ENCODE data around the gene CAB39. TPM values are rescaled to one million over a fixed set of nuclear protein-coding genes. Genes with fewer than 3 reads are reported as not detected.
A peak's percentile ranks its signal among the peaks of the same experiment; 100 is the strongest.
"Not testable (repeated sequence)": the region's sequence is repeated elsewhere in the genome, so short reads cannot be mapped to it uniquely, and the experiment has no call there.

The CAB39 gene
- total and polyA plus RNA-seq, 2 experiments from 2014 or later = 18.7 to 67.5 TPM

DNA sequence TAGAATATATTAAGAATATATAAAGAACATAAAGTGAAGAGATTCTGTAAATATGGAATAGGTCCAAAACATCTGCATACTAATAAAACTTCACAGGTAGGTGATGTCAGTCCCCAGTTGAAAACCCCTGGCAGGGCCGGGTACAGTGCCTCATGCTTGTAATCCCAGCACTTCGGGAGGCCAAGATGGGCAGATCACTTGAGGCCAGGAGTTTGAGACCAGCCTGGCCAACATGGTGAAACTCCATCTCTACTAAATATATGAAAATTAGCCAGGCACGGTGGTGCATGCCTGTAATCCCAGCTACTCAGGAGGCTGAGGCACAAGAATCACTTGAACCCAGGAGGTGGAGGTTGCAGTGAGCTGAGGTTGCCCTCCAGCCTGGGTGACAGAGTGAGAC lies 13.9 kb upstream of the CAB39 start:
- not testable (repeated sequence) for H3K4me1 Mint-ChIP-seq; ATAC-seq; H3F3A ChIP-seq (replicated peaks; ENCODE audit: low read depth); H4K20me1 ChIP-seq (replicated peaks; ENCODE audit: insufficient read depth); H3K27me3 ChIP-seq (ENCODE audit: insufficient read depth); H3K27ac ChIP-seq (ENCODE audit: low read depth); H3K4me2 ChIP-seq; H3K4me1 ChIP-seq (ENCODE audit: insufficient read depth); H3K27me3 Mint-ChIP-seq (ENCODE audit: insufficient read depth, low read depth, poor library complexity); H3K9me3 Mint-ChIP-seq; H3K27ac Mint-ChIP-seq; H3K4me3 Mint-ChIP-seq; H3K79me2 ChIP-seq (replicated peaks; ENCODE audit: insufficient read depth); H3K36me3 ChIP-seq (ENCODE audit: insufficient read depth); H3K4me3 ChIP-seq; H3K9me2 ChIP-seq (ENCODE audit: insufficient read depth); H2AFZ ChIP-seq; DNase-seq (ENCODE audit: low spot score); H3K36me3 Mint-ChIP-seq (ENCODE audit: low read depth)

DNA sequence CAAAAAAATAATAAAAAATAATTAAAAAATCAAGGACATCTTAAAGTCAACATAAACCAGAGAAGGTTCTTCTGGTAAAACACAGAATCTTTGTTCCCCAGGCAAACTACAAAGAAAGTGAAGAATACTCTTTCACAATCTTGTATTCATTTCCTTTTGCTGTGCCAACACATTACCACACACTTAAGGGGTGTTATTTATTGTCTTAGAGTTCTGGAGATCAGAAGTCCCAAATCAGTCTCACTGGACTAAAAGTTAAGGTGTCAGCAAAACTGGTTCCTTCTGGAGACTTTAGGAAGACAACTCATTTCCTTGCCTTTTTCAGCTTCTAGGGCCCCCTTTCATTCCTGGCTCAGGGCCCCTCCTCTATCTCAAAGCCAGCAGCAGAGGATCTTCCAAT lies 12.2 kb upstream of the CAB39 start:
- H3K9me2 ChIP-seq (ENCODE audit: insufficient read depth) = no peaks in the 10 kb centered on the region
- H2AFZ ChIP-seq = peak overlapping the region; percentile 78; the same call in 1 of the 2 replicates
- Mint-ChIP-seq H3K27me3 (ENCODE audit: insufficient read depth, low read depth, poor library complexity) (no peaks in the 10 kb centered on the region), H3K4me1 (peaks cover 4% of the 10 kb centered on the region; the same call in 2 of the 3 replicates), H3K36me3 (ENCODE audit: low read depth) (no peaks in the 10 kb centered on the region), H3K9me3 (no peaks in the 10 kb centered on the region), H3K4me3 (no peak overlapping the region), H3K27ac (no peak overlapping the region)
- H3K4me2 ChIP-seq = no peak overlapping the region
- ATAC-seq = no peak
- no peaks in the 10 kb centered on the region for H3K79me2 ChIP-seq (replicated peaks; ENCODE audit: insufficient read depth)
- TF ChIP-seq EZH2 (IDR thresholded peaks at IDR 0.05; ENCODE audit: low read depth, unreplicated experiment) (no peak), JUNB (IDR thresholded peaks at IDR 0.05; ENCODE audit: unreplicated experiment) (no peak), ZNF114 (CRISPR knock-in tag; IDR thresholded peaks at IDR 0.05) (no peak), EZH2phosphoT487 (IDR thresholded peaks at IDR 0.05; ENCODE audit: unreplicated experiment) (no peak), NANOG (IDR thresholded peaks at IDR 0.05; ENCODE audit: borderline replicate concordance) (no peak)
- TF ChIP-seq, protein P1, sequence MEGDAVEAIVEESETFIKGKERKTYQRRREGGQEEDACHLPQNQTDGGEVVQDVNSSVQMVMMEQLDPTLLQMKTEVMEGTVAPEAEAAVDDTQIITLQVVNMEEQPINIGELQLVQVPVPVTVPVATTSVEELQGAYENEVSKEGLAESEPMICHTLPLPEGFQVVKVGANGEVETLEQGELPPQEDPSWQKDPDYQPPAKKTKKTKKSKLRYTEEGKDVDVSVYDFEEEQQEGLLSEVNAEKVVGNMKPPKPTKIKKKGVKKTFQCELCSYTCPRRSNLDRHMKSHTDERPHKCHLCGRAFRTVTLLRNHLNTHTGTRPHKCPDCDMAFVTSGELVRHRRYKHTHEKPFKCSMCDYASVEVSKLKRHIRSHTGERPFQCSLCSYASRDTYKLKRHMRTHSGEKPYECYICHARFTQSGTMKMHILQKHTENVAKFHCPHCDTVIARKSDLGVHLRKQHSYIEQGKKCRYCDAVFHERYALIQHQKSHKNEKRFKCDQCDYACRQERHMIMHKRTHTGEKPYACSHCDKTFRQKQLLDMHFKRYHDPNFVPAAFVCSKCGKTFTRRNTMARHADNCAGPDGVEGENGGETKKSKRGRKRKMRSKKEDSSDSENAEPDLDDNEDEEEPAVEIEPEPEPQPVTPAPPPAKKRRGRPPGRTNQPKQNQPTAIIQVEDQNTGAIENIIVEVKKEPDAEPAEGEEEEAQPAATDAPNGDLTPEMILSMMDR (conservative IDR thresholded peaks at IDR 0.05; ENCODE audit: low read depth in 2 of 2) = no peak
- TF ChIP-seq, protein P2, sequence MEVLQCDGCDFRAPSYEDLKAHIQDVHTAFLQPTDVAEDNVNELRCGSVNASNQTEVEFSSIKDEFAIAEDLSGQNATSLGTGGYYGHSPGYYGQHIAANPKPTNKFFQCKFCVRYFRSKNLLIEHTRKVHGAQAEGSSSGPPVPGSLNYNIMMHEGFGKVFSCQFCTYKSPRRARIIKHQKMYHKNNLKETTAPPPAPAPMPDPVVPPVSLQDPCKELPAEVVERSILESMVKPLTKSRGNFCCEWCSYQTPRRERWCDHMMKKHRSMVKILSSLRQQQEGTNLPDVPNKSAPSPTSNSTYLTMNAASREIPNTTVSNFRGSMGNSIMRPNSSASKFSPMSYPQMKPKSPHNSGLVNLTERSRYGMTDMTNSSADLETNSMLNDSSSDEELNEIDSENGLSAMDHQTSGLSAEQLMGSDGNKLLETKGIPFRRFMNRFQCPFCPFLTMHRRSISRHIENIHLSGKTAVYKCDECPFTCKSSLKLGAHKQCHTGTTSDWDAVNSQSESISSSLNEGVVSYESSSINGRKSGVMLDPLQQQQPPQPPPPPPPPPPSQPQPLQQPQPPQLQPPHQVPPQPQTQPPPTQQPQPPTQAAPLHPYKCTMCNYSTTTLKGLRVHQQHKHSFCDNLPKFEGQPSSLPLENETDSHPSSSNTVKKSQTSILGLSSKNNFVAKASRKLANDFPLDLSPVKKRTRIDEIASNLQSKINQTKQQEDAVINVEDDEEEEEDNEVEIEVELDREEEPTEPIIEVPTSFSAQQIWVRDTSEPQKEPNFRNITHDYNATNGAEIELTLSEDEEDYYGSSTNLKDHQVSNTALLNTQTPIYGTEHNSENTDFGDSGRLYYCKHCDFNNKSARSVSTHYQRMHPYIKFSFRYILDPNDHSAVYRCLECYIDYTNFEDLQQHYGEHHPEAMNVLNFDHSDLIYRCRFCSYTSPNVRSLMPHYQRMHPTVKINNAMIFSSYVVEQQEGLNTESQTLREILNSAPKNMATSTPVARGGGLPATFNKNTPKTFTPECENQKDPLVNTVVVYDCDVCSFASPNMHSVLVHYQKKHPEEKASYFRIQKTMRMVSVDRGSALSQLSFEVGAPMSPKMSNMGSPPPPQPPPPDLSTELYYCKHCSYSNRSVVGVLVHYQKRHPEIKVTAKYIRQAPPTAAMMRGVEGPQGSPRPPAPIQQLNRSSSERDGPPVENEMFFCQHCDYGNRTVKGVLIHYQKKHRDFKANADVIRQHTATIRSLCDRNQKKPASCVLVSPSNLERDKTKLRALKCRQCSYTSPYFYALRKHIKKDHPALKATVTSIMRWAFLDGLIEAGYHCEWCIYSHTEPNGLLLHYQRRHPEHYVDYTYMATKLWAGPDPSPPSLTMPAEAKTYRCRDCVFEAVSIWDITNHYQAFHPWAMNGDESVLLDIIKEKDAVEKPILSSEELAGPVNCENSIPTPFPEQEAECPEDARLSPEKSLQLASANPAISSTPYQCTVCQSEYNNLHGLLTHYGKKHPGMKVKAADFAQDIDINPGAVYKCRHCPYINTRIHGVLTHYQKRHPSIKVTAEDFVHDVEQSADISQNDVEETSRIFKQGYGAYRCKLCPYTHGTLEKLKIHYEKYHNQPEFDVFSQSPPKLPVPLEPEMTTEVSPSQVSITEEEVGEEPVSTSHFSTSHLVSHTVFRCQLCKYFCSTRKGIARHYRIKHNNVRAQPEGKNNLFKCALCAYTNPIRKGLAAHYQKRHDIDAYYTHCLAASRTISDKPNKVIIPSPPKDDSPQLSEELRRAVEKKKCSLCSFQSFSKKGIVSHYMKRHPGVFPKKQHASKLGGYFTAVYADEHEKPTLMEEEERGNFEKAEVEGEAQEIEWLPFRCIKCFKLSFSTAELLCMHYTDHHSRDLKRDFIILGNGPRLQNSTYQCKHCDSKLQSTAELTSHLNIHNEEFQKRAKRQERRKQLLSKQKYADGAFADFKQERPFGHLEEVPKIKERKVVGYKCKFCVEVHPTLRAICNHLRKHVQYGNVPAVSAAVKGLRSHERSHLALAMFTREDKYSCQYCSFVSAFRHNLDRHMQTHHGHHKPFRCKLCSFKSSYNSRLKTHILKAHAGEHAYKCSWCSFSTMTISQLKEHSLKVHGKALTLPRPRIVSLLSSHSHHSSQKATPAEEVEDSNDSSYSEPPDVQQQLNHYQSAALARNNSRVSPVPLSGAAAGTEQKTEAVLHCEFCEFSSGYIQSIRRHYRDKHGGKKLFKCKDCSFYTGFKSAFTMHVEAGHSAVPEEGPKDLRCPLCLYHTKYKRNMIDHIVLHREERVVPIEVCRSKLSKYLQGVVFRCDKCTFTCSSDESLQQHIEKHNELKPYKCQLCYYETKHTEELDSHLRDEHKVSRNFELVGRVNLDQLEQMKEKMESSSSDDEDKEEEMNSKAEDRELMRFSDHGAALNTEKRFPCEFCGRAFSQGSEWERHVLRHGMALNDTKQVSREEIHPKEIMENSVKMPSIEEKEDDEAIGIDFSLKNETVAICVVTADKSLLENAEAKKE (CRISPR knock-in tag; IDR thresholded peaks at IDR 0.05) = no peak
- H4K20me1 ChIP-seq (replicated peaks; ENCODE audit: insufficient read depth) = no peaks in the 10 kb centered on the region
- no peak overlapping the region for H3K4me3 ChIP-seq
- no peaks in the 10 kb centered on the region for H3K27me3 ChIP-seq (ENCODE audit: insufficient read depth)
- H3K27ac ChIP-seq (ENCODE audit: low read depth) = no peak overlapping the region
- no peaks in the 10 kb centered on the region for H3F3A ChIP-seq (replicated peaks; ENCODE audit: low read depth)
- DNase-seq (ENCODE audit: low spot score) = no peak
- no peaks in the 10 kb centered on the region for H3K36me3 ChIP-seq (ENCODE audit: insufficient read depth)
- no peaks in the 10 kb centered on the region for H3K4me1 ChIP-seq (ENCODE audit: insufficient read depth)
